ENCODE results near the gene GATAD2A.
"Not testable (repeated sequence)": the region's sequence is repeated elsewhere in the genome, so short reads cannot be mapped to it uniquely, and the experiment has no call there.

GATAD2A gene

GRCh38 chr19:19366434-19367396 is 38.8 kb upstream of the GATAD2A start:
- no peak overlapping the region for H3K4me3 ChIP-seq (ENCODE audit: low read depth, low read length)
- POLR2A ChIA-PET: no interaction called here
- TF ChIP-seq, protein P1, sequence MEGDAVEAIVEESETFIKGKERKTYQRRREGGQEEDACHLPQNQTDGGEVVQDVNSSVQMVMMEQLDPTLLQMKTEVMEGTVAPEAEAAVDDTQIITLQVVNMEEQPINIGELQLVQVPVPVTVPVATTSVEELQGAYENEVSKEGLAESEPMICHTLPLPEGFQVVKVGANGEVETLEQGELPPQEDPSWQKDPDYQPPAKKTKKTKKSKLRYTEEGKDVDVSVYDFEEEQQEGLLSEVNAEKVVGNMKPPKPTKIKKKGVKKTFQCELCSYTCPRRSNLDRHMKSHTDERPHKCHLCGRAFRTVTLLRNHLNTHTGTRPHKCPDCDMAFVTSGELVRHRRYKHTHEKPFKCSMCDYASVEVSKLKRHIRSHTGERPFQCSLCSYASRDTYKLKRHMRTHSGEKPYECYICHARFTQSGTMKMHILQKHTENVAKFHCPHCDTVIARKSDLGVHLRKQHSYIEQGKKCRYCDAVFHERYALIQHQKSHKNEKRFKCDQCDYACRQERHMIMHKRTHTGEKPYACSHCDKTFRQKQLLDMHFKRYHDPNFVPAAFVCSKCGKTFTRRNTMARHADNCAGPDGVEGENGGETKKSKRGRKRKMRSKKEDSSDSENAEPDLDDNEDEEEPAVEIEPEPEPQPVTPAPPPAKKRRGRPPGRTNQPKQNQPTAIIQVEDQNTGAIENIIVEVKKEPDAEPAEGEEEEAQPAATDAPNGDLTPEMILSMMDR (IDR thresholded peaks at IDR 0.05; ENCODE audit: insufficient read depth, low read length, missing control alignments): peak; percentile 90

DNA sequence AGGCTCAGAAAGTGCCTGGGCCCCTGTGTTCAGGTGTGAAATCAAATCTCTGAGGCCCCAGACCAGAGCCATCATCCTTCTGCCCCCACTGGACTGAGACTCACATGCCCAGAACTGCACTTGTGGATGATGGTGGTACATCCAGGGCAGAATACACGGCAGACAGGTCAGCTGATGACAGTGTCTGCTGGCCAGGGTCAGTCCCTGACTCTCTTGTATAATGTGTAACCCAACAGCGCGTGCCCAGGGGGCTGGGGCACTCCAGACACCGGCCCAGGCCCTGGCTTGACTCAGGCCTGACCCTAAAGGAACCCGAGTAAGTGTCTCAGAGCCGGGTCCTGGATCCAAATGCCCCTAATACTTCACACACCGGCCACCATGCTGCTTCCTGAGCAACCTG is 37.4 kb upstream of the GATAD2A start:
- POLR2A ChIA-PET: no interaction called here
- TF ChIP-seq, protein P1 (IDR thresholded peaks at IDR 0.05; ENCODE audit: insufficient read depth, low read length, missing control alignments): no peak
- no peak for DNase-seq (ENCODE audit: low read depth, low spot score)
- no peak overlapping the region for H3K4me3 ChIP-seq (ENCODE audit: low read depth, low read length)
- CTCF ChIA-PET: interaction anchor here (1.4 to 15.2 kb wide), 5 partner anchors 9 to 121 kb away, joined by 4 to 392 read pairs (median 11); partner anchors contain the start of gene GATAD2A

More at GRCh38 chr19:19366434-19367396, 38.8 kb upstream of the GATAD2A start:
- no peak for DNase-seq (ENCODE audit: low read depth, low spot score)
- CTCF ChIA-PET: interaction anchor here (0.7 to 15.2 kb wide), 13 partner anchors 9 to 145 kb away, joined by 3 to 392 read pairs (median 5); partner anchors contain the start of gene GATAD2A

- ChIA-PET CTCF (interaction anchor here (15.2 kb wide), 1 partner anchor 118 kb away, joined by 392 read pairs; no protein-coding TSS in a partner anchor), POLR2A (no interaction called here)
- no peak for DNase-seq (ENCODE audit: low read depth, low spot score)
- TF ChIP-seq, protein P1 (IDR thresholded peaks at IDR 0.05; ENCODE audit: insufficient read depth, low read length, missing control alignments): no peak
- H3K4me3 ChIP-seq (ENCODE audit: low read depth, low read length): no peak overlapping the region
Measured at GRCh38 chr19:19371059-19371458, 34.4 kb upstream of the GATAD2A start.

DNA sequence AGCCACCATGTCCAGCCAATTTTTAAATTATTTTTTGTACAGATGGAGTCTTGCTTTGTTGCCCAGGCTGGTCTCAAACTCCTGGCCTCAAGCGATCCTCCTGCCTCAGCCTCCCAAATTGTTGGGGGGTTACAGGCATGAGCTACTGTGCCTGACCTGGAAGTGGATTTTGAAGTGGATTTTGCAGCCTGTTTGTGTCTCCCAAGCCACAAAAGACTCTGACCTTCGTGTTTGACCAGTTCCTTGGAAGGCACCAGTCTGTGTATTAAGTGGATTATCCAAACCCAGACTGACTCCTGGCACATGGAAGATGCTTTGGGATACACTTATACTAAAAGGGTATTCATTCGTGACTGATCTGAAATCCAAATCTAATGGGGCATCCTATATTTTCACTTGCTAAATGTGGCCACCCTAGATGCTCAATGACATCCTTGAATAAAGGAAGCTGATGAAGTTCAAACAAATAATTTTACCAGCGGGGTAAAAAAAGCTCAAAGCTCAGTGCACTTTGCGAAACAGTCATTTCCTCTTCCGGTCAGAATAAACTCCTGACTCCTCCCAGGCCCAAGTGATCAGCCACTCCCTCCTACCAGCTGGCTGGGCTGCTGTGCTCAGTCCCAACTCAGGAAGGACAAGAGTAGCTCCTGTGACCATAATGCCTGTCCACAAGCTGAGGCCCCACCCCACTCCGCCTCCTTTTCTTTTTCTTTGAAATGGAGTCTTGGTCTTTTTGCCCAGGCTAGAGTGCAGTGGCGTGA is 32.6 kb upstream of the GATAD2A start:
- TF ChIP-seq, protein P1 (IDR thresholded peaks at IDR 0.05; ENCODE audit: insufficient read depth, low read length, missing control alignments): no peak
- no peak for DNase-seq (ENCODE audit: low read depth, low spot score)
- ChIA-PET POLR2A (no interaction called here), CTCF (interaction anchor here (0.9 to 3.3 kb wide), 4 partner anchors 10 to 117 kb away, joined by 3 to 32 read pairs (median 4); no protein-coding TSS in a partner anchor)
- no peak overlapping the region for H3K4me3 ChIP-seq (ENCODE audit: low read depth, low read length)

GRCh38 chr19:19379527-19379926 is 25.9 kb upstream of the GATAD2A start:
- POLR2A ChIA-PET: interaction anchor here (0.6 kb wide), 1 partner anchor 9 kb away, joined by 3 read pairs; no protein-coding TSS in a partner anchor
- CTCF ChIA-PET: interaction anchor here (1.3 to 7.0 kb wide), 4 partner anchors 9 to 111 kb away, joined by 3 to 41 read pairs (median 12); no protein-coding TSS in a partner anchor
- TF ChIP-seq, protein P1 (IDR thresholded peaks at IDR 0.05; ENCODE audit: insufficient read depth, low read length, missing control alignments): no peak
- no peak overlapping the region for H3K4me3 ChIP-seq (ENCODE audit: low read depth, low read length)
- no peak for DNase-seq (ENCODE audit: low read depth, low spot score)

DNA sequence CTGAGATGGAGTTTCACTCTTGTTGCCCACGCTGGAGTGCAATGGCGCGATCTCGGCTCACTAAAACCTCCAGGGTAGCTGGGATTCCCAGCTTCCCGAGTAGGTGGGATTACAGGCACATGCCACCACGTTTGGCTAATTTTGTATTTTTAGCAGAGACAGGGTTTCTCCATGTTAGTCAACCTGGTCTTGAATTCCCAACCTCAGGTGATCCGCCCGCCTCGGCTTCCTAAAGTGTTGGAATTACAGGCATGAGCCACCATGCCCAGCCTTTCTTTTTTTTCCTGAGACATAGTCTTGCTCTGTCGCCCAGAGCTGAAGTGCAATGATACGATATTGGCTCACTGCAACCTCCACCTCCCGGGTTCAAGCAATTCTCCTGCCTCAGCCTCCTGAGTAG is 25.2 kb upstream of the GATAD2A start:
- CTCF ChIA-PET: interaction anchor here (1.1 to 7.0 kb wide), 2 partner anchors 13 to 110 kb away, joined by 5 to 41 read pairs; no protein-coding TSS in a partner anchor
- H3K4me3 ChIP-seq (ENCODE audit: low read depth, low read length); POLR2A ChIA-PET; DNase-seq (ENCODE audit: low read depth, low spot score): not testable (repeated sequence)

All from AG04449 (cell line).